ENCODE data around the gene COG3.
A peak's percentile ranks its signal among the peaks of the same experiment; 100 is the strongest.
"Not testable (repeated sequence)": the region's sequence is repeated elsewhere in the genome, so short reads cannot be mapped to it uniquely, and the experiment has no call there.

The COG3 gene, protein sequence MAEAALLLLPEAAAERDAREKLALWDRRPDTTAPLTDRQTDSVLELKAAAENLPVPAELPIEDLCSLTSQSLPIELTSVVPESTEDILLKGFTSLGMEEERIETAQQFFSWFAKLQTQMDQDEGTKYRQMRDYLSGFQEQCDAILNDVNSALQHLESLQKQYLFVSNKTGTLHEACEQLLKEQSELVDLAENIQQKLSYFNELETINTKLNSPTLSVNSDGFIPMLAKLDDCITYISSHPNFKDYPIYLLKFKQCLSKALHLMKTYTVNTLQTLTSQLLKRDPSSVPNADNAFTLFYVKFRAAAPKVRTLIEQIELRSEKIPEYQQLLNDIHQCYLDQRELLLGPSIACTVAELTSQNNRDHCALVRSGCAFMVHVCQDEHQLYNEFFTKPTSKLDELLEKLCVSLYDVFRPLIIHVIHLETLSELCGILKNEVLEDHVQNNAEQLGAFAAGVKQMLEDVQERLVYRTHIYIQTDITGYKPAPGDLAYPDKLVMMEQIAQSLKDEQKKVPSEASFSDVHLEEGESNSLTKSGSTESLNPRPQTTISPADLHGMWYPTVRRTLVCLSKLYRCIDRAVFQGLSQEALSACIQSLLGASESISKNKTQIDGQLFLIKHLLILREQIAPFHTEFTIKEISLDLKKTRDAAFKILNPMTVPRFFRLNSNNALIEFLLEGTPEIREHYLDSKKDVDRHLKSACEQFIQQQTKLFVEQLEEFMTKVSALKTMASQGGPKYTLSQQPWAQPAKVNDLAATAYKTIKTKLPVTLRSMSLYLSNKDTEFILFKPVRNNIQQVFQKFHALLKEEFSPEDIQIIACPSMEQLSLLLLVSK

DNA sequence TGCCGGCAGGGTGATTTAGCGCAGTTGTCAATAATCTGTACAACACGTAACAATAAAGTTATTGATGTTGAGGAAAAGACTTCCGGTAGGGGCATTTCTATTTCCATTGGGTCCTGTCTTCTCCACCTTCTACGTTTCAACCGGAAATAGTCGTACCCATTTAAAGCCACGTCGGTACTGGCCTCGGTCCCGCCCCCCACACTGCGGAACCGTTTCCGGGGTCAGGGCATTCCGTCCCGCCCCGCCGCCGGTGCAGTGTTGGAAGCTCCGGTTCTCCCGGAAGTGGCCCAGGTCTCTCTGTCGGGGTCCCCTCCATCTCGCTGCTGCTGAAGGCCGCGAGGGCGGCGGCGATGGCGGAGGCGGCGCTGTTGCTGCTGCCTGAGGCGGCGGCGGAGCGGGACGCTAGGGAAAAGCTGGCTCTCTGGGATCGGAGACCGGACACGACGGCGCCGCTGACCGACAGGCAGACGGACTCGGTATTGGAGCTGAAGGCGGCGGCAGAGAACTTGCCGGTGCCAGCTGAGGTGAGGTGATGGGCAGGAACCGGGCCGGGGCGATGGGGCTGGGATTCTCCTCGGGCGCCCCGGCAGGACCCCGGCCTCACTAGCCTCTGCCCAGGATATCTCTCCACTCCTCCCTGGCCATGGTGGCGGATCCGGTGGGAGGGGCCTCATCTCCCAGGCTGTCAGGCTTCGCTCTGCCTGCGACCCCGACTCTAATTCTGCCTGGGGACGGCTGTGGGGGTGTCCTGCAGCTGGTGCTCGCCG is at the start of gene COG3:
TSS of gene COG3 (plus strand) at position 253 of the 767 bp plus-strand sequence. CDS start at position 351, 98 bp downstream.
- peak; percentile 87 to 93 (median 92) for DNase-seq (ENCODE audit: low read depth in 3 of 3)

DNA sequence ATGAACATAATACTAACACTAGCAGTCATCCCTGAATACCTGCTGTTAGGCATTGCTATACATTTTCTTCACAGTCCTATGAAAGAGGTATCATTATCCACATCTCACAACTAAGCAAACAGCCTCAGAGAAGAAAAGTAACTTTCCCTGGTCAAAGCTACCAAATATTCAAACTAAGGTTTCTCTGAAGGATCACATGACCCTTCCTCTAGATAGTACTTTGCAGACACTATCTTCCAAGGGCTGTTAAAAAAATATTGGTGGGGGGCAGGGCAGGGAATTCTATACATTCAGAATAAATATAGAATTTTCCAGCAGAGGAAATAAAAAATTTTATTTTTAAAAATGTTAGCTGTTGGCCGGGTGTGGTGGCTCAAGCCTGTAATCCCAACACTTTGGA is 49.6 kb upstream of the COG3 start:
- no peak for DNase-seq (ENCODE audit: low read depth in 3 of 3)

DNA sequence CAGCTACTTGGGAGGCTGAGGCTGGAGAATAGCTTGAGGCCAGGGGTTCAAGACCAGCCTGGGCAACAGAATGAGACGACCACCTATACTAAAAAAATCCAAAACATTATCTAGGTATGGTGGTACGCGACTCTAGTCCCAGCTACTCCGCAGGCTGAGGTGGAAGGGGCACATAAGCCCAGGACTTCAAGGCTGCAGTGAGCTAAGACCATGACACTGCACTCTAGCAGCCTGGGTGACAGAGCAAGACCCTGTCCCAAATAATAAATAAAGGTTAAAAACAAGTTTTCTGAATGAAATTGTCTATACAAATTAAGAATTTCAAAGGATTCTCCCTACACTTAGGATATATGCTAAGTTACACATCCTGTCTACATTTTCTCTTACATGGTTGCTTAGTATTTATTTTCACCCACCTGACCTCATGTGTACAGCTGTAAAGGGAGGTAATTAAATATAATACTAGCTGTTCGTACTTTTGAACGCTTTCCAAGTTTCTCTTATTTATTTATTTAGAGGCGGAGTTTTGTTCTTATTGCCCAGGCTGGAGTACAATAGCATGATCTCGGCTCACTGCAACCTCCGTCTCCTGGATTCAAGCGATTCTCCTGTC is 48.1 kb upstream of the COG3 start:
- no peak for DNase-seq (ENCODE audit: low read depth in 3 of 3)

DNA sequence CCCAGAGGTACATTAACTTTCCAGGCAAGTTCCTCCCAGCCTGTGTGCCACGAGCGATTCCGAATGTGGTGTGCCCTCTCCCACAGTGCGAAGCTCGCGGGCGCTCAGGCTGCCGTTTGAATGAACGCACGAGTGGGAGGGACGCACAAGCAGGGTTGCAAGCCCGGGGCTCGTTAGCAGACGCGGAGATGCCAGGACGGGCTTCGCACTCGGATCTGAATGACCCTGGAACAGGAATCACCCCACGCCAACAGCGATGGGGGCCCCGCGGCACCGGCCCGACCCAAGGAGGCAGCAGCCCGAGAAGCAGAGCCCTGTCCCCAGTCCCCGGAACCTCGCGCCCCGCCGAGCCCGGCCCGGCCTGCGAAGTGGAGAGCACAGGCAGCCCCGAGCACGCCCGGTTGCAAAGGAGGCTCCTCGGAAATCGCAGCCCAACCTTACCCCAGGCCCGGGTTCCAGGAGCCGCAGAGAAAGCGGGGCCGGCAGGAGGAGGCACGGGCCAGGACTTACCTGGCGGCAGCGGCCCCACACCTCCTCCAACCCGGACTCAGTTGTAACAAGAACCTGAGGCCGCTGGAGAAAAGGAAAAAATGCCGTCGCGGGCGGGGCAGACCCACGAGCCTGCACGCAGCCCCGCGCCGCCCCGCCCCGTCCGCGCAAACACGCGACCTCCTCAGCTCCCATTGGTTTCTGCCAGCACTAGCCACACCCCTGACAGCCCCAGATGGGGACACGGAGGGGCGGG is 46.8 kb upstream of the COG3 start, which contains the start of gene SLC25A30:
TSS of gene SLC25A30 (minus strand) at position 584 of the 745 bp plus-strand sequence. CDS start 6,948 bp downstream, outside the sequence.
- DNase-seq (ENCODE audit: low read depth in 3 of 3) = peak; percentile 79 to 92 (median 85)

DNA sequence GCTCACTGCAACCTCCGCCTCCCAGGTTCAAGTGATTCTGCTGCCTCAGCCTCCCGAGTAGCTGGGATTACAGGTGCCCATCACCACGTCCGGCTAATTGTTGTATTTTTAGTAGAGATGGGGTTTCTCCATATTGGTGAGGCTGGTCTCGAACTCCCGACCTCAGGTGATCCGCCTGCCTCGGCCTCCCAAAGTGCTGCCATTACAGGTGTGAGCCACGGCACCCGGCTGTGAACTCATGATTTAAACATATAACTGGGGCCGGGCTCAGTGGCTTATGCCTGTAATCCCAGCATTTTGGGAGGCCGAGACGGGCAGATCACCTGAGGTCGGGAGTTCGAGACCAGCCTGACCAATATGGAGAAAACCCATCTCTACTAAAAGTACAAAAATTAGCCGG is 45.4 kb upstream of the COG3 start:
- DNase-seq (ENCODE audit: low read depth in 3 of 3) = not testable (repeated sequence)

DNA sequence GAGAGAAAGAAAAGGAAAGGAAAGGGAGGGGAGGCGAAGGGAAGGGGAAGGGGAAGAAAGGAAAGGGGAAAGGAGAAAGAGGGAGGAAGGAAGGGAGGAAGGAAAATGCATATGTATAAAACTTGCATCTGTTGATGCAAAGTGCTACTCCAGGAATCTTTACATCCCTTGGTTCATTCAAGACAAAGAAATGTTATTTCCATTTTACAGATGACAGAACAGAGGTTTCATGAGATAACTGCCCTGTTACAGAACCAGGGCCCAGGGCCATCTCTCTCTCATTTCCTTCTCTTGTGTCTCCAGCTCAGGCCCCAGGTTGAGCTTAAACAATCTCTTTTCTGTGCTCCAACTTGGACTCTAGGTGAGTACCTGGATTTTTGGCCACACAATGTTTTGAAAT is 44.8 kb upstream of the COG3 start:
- no peak for DNase-seq (ENCODE audit: low read depth in 3 of 3)

DNA sequence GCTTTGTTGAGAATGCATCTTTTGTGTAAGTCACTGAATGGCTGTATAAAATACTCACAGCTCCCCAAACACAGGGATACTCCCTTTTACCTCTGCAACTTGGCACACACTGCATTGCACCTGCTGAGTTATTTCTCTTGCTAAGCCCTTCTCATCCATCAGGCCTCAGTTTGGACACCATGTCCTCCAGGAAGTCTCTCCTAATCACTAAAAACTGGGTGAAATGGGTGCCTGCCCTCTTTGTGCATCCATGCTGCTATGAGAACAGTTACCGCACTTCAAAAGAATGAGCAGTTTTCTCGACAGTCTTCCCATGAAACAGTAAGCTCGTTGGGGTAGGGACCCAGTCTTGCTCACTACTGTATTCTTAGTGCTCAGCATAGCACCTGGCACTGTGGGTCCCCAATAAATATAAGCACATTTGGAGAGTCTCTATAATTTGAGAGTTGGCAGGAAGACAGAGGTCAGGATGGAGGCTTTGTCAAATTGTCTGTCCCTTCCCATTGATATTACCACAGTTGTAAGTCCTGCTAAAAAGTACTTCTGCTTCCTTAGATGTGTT is 41.9 kb upstream of the COG3 start:
- DNase-seq (ENCODE audit: low read depth in 3 of 3) = no peak

DNA sequence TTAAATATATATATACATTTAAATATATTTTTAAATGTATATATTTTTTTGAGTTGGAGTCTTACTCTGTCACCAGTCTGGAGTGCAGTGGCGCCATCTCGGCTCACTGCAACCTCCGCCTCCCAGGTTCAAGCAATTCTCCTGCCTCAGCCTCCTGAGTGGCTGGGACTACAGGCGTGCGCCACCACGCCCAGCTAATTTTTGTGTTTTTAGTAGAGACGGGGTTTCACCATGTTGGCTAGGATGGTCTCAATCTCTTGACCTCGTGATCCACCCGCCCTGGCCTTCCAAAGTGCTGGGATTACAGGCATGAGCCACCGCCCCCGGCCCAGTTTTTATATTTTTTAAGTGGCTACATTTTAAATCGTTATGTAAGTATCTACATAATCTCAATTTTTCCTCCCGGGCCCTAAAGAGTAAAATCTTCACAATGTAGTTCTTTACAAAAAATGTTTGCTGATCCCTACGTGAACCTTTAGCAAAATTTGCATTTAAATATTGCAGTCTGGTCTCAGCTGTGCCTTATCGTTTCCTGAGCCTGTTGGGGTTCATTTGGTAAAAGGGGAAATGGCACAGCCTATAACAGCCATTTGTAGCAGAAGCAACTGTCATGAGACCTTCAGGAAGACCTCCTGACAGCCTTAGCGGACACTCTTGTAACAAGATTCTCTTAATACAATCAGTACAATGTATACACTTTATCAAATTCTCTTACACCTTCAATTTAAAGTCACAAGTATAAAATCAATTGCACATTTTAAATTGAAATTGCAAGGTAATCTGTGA is 38.5 kb upstream of the COG3 start:
- not testable (repeated sequence) for DNase-seq (ENCODE audit: low read depth in 3 of 3)

DNA sequence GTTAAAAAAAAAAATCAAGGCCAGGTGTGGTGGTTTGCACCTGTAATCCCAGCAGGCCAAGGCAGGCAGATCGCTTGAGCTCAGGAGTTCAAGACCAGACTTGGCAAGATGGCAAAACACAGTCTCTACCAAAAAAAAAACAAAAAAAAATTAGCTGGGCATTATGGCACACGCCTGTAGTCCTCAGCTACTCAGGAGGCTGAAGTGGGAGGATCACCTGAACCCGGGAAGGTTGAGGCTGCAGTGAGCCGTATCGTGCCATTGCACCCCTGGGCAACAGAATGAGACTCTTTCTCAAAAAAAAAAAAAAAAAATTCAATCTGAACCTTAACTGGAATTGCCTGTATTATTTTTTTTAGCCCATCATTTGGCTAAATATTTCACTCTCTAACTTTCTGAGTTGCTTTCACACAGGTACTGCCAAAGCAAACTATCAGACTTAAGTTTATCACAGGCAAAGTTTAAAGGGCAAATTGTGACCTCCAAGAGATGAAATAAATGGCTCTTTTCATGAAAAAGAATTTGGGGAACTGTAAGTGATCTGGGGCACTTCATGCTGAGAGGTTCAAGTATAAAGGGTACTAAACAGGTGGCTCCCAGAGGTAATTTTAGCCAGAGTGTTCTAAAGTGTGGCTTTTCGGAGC is 31.9 kb upstream of the COG3 start:
- DNase-seq (ENCODE audit: low read depth in 3 of 3) = no peak

DNA sequence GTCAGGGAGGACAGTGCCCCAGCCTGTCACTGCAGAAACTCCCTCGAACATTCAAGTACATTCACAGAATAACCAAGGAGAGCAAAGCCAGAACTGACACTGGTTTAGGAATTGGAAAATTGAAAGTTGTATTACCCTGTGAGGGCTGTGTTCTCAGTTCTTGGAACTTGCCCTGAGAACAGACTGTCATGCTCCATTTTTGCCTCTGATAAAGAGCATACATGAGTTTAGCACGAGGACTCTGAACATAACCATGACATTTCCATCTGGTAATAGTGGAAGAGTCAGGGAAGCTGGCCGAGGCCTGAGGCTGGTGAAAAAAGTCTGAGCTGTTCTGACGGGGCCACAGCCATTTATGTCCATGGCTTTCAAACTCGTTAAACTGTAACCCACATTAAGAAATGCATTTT is 31.4 kb upstream of the COG3 start:
- DNase-seq (ENCODE audit: low read depth in 3 of 3) = no peak

DNA sequence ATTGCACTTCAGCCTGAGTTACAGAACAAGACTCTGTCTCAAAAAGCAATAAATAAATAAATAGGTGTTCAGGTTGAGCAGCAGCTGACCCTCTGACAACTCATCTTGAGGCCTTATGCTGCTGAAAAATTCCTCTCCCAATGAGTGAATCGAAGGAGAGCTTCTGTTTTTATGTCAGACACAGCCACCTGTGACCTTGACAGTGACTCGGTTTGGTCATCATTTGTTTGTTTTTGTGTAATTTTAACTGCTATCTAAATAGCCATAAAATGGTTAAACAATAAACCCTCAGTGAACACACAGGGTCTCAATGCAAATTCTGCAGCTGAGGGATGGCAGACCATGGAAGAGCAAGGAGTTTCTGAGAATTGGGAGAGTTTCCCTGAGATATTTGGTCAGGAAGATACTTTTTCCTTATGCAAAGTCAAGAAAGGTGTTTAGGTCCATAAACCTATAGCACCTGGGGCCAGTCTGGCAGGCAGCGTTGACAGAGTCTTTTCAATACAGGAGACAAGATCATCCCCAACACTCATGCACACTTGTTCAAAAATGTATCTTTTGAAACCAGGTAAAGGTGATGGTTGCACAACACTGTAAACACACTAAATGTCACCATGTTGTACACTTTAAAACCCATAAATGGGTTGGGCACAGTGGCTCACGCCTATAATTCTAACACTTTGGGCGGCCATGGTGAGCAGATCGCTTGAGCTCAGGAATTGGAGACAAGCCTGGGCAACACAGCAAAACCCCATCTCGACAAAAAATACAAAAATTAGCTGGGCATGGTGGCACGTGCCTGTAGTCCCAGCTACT is 30.0 kb upstream of the COG3 start:
- no peak for DNase-seq (ENCODE audit: low read depth in 3 of 3)

DNA sequence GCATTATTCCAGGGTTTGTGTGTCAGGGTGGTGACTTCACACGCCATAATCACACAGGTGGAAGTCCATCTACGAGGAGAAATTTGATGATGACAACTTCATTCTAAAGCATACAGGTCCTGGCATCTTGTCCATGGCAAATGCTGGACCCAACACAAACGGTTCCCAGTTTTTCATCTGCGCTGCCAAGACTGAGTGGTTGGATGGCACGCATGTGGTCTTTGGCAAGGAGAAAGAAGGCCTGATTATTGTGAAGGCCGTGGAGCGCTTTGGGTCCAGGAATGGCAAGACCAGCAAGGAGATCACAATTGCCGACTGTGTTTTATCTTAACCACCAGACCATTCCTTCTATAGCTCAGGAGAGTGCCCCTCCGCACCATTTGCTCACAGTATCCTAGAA is 28.4 kb upstream of the COG3 start:
- no peak for DNase-seq (ENCODE audit: low read depth in 3 of 3)

DNA sequence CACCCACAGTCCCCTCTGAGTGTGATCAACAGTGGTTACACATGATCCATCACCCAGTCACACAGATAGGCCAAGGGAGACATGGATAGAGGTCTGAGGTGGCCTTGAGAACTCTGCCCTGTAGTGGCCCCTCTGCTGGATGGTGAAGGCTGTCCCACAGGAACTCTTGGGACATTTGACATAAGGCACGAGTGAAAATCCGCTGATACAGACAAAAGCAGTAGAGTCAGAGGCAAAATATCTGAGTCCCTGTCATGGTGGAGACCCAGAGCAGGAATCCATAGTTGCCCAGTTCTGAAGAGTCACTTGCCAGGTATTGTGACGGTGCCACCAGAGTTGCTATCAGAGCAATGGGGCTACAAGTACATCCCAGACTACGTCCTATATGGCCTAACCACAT is 27.8 kb upstream of the COG3 start:
- no peak for DNase-seq (ENCODE audit: low read depth in 3 of 3)

DNA sequence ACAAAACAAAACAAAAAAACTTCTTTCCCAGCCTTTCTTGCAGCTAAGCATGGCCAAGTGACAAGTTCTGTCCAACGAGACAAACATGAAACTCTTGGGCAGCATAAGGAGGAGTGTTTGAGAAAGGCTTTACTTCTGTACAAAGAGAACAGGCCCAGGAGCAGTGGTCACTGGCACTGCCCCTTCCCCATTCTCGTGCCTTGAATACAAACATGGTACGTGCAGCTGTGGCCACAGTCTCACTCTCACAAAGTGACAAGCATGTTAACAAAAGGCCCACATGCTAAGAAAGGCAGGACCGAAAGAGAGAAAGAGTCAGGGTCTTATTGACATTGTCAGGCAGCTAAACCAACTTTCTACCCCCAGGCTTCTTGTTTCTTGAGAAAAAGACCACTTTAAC is 26.8 kb upstream of the COG3 start:
- DNase-seq (ENCODE audit: low read depth in 3 of 3) = no peak

DNA sequence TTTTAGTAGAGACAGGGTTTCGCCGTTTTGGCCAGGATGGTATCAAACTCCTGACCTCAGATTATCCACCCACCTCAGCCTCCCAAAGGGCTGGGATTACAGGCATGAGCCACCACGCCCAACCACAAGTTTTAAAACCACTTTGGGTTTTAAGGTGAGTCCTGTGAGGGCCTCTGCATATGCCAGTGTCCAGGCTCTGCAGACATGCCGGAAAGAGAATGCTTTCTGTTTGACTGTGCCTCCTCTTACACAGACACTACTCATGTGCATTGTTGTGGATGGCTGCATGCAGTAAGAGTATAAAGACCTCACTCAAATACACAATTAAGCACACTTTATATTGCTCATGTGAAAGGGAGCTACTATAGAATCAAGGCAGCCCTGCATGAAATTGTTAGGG is 25.7 kb upstream of the COG3 start:
- DNase-seq (ENCODE audit: low read depth in 3 of 3) = no peak

DNA sequence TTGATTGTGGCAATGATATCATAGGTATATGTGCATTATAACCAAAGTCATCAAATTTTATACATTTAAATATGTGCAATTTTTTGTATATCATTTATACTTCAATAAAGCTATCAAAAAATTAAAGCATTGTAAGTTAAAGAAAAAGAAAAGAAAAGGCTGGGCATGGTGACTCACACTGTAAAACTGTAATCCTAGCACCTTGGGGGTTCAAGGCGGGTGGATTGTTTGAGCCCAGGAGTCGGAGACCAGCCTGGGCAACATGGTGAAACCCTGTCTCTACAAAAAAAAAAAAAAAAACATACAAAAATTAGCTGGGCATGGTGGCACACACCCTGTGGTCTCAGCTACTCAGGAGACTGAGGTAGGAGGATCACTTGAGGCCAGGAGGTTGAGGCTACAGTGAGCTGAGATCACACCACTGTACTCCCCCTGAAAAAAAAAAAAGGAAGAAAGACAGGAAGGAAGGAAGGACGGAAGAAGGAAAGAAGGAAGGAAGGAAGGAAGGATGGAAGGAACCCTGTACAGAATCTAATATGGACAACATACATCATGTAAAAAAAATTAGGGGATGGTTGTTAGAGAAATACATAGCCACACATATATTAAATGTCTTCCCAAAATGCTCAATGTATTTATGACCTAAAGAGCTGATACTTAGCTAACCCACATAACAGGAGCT is 24.8 kb upstream of the COG3 start:
- no peak for DNase-seq (ENCODE audit: low read depth in 3 of 3)

DNA sequence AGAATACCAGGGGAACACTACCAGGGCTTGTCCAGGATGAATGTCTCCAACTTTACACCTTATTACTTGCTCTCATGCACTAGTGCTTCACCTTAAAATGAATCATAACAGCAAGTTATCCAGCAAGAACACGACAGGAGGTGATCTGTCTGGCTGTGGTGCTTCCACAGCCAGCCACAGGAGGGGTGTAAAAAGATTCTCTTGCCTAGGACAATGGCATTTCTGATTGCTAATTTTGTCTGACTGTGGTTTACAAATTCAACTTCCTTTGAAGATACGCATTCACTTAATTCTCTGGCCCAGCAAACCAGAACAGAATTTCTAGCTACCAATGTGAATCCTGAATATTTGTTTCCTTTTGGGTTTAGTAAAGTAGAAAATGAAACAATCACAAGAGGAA is 23.1 kb upstream of the COG3 start:
- no peak for DNase-seq (ENCODE audit: low read depth in 3 of 3)

DNA sequence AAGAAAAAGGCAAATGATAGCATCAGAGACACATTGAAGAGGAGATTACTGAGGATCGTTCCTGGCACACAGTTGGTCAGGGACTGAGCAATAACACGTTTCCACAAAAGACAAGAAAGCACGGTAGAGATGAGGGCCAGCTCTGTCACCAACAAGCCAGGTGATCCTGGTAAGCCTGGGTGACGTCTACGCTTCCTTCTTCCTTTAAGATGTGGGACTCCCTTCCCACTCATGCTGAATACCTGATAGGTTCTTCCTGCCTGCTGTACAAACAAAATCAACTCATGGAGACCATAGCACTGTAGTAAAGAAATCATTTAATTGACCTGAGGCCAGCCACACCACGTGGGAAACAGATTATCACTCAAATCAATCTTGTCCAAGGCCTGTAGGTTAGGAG is 19.7 kb upstream of the COG3 start:
- no peak for DNase-seq (ENCODE audit: low read depth in 3 of 3)
